Nucleus accumbens (tissue), 56 donors: ENCODE measurements around the gene PRTG.

Experiments used
- DNase-seq, 56 donors: peaks; one replicate each; lab custom pipeline; 2025; lab: John Stamatoyannopoulos, UW

PRTG gene

DNA sequence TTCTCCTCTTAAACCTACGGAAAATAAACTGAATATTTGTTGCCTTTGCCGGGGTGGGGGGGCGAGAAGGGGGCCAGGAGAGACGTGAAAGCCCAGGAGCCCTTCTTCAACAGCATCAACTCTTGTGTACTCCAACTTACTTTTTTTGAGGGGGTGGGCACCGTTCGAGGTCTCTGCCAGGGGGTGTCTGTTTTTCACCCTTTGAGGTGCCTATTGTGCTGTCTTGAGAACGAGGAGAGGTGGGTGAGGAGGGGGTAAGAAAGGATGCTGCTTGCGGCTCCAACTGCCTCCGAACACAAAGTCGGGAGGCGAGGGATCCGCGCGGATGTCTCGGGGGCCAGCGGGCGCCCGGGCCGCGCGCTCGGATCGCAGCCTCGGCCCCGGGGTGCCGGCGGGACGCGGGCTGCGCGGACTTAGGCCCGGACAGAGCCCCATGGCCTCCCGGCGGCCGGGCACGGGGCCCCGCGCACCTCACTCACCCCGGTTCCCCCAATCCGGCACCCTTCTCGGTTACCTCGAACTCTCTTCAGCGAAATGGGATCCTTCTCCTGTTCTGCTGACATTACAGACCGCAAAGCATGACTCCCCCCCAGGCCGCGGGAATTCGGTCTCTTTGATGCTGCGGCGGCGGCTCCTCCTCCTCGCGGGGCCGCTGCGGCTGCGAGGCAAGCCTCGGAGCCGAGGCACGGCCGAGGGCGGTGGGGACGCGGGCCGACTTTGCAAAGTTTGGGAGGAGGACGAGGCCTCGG, 155.5 kb downstream of the PRTG start:
- peak in 19 of 56 donors; percentile 1 to 46 (median 24) for DNase-seq

DNA sequence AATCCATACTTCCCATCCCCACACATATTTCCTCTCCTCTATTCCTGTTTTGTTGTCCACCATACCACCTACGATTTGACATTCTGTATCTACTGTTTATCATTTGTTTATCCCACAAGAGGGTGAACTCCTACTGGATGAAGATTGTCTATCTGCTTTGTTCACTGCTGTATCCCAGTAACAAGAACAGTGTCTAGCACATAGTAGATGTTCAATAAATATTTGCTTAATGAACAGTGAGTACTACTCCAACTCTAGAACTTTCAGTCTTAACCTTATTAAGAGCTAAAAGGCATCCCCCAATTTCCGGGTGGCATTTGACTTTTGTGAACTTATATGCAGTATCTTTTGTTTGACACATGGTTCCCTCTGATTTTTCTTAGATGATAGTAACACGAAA, 156.1 kb downstream of the PRTG start:
- no peak for DNase-seq

DNA sequence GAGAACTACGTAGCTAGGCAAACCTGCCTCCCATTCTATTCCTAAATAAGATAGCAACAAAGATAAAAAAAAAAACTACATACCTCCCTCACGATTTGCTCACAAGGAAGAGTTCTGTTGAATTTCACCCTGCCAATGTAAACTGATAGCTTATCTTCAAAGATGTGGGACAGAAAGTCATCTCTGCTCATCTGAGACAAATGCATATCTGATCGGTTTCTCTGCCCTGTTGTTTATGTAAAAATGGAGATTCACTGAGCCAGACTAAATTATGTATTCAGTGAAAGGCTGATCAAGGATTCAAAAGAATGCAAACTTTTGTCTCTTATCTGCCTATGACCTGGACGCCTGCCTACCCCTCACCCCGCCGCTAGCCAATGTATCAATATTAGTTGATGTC, 166.0 kb downstream of the PRTG start:
- no peak for DNase-seq

DNA sequence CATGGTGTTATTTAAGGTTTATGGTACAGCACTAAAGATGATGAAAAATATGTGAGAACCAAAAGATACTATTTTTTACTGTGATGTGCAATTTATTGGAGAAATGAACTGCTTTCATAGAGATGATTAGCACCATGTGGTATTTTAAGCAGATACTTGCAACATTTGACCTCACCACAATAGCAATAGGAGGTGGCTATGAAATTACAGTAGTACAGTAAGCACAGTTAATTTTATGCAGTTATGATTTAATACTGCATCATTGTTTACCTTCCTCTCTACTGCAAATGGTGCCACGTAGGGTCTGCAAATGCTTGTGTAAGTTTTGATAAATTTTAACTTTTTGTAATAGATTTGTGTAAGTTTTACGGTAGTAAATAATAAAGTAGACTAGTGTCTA, 168.9 kb downstream of the PRTG start:
- no peak for DNase-seq

DNA sequence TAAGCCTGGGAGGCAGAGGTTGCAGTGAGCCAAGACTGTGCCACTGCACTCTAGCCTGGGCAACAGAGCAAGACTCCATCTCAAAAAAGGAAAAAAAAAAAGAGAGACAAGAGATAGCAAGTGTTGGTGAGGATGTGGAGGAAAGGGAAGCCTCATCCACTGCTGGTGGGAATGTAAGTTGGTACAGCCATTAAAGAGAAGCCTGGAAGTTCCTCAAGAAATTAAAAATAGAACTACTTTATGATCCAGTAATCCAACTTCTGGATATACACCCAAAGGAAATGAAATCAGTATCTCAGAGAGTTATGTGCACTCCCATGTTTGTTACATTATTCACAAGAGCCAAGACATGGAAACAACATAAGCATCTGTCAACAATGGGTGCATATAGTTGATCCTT, 169.7 kb downstream of the PRTG start:
- DNase-seq = no peak

DNA sequence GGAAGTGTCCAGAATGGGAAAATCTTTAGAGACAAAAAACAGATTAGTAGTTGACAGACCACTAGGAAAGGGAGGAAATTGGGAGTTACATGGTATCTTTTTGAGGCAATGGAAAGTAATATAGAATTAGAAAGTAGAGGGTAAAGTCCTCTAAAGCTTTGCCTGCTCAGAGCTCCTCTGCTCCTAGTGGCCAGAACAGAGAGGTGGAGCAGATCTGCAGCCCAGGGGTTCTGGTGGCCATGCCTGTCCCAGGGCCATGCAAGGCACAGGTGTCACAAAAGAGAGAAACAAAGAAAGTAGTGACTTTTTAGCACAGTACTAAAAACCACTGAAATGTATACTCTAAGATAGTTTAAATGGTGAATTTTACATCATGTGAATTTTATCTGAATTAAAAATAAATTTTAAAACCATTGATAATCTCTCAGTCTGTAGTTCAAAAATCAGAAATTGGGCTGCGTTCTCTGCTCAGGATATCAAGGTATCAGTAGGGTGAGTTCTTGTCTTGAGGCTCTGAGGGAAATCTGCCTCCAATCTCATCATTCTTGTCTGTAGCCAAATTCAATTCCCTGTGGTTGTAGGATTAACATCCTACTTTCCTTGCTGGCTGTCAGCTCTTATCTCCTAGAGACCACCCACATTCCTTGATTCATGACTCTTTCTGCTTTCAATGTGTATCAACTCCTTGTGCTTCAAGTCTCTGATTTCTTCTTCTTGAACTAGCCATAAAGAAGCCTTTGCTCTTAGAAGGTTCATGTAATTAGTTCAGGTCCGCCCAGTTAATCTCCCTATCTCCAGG, 178.4 kb downstream of the PRTG start:
- DNase-seq = no peak

DNA sequence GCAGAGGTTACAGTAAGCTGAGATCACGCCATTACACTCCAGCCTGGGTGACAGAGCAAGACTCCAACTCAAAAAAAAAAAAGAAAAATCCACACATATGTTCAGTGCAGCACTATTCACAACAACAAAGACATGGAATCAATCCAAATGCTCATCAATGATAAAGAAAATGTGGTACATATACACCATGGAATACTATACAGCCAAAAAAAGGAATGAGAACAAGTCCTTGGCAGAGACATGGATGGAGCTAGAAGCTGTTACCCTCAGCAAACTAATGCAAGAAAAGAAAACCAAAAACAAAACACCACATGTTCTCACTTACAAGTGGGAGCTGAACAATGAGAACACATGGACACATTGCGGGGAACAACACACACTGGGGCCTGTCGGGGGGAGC, 180.4 kb downstream of the PRTG start:
- no peak for DNase-seq
